Neural cell (in vitro differentiated cells): ENCODE measurements around the gene PRPF40B. TPM values are rescaled to one million over a fixed set of nuclear protein-coding genes. Genes with fewer than 3 reads are reported as not detected.

Source experiments
- H2AFZ ChIP-seq: fragments of 200-600, 300-800 bp; sonication (generic), shearing (Covaris generic); 2 replicates; pipeline ENCODE4 v1.6.0; 2014; ENCODE audit warnings: low read depth, mild to moderate bottlenecking, antibody characterized with exemption, low read length, moderate library complexity
- H3F3A ChIP-seq: fragments of 200-600 bp; shearing (Covaris generic); 2 replicates; pipeline ENCODE4 v1.6.1; 2016; ENCODE audit warnings: mild to moderate bottlenecking, moderate library complexity, mixed read lengths, antibody characterized with exemption, low read length; ENCODE audit not compliant: insufficient read depth, poor library complexity, severe bottlenecking
- H3K27ac ChIP-seq: fragments of 200-600, 300-800 bp; sonication (generic), shearing (Covaris generic); 2 replicates; pipeline ENCODE4 v1.5.1; 2014; ENCODE audit warnings: mild to moderate bottlenecking, low read length, moderate library complexity
- H3K27me3 ChIP-seq: fragments of 300-800, 200-600 bp; sonication (generic), shearing (Covaris generic); 2 replicates; pipeline ENCODE4 v1.6.0; 2014; ENCODE audit warnings: mild to moderate bottlenecking, low read depth, low read length, moderate library complexity; ENCODE audit not compliant: insufficient read depth
- H3K36me3 ChIP-seq: fragments of 300-800, 200-600 bp; sonication (generic), shearing (Covaris generic); 2 replicates; pipeline ENCODE4 v1.5.1; 2014; ENCODE audit warnings: mild to moderate bottlenecking, antibody characterized with exemption, low read length, moderate library complexity; ENCODE audit not compliant: insufficient read depth
- H3K4me2 ChIP-seq: fragments of 300-800, 200-600 bp; sonication (generic), shearing (Covaris generic); 2 replicates; pipeline ENCODE4 v1.6.0; 2014; ENCODE audit warnings: mild to moderate bottlenecking, low read length
- H3K4me3 ChIP-seq: fragments of 300-800, 200-600 bp; sonication (generic), shearing (Covaris generic); 2 replicates; pipeline ENCODE4 v1.5.1; 2014; ENCODE audit warnings: mild to moderate bottlenecking, low read length, moderate library complexity
- H3K79me2 ChIP-seq: fragments of 200-600 bp; shearing (Covaris generic); replicated peaks from 2 replicates; pipeline ENCODE4 v1.6.0; 2014; ENCODE audit warnings: mild to moderate bottlenecking, low read length, moderate library complexity; ENCODE audit not compliant: insufficient read depth
- H3K9ac ChIP-seq: fragments of 300-800, 200-600 bp; sonication (generic), shearing (Covaris generic); 2 replicates; pipeline ENCODE4 v1.6.1; 2016; ENCODE audit warnings: mild to moderate bottlenecking, low read length, mixed read lengths
- H3K9me2 ChIP-seq: fragments of 200-600 bp; shearing (Covaris generic); 2 replicates; pipeline ENCODE4 v1.6.1; 2016; ENCODE audit warnings: mild to moderate bottlenecking, low read length, mixed read lengths; ENCODE audit not compliant: insufficient read depth
- H3K9me3 ChIP-seq: fragments of 200-600, 300-800 bp; sonication (generic), shearing (Covaris generic); 2 replicates; pipeline ENCODE4 v1.6.1; 2016; ENCODE audit warnings: mild to moderate bottlenecking, mixed run types, low read length, moderate library complexity, mixed read lengths
- H4K20me1 ChIP-seq: fragments of 200-600 bp; shearing (Covaris generic); 2 replicates; pipeline ENCODE4 v1.6.1; 2016; ENCODE audit warnings: mild to moderate bottlenecking, mixed run types; ENCODE audit not compliant: insufficient read depth
- EP300 ChIP-seq: fragments of 450-650 bp; conservative IDR thresholded peaks from 2 replicates; pipeline ENCODE4 v1.6.1; 2014; ENCODE audit warnings: antibody characterized with exemption, mild to moderate bottlenecking, moderate library complexity; ENCODE audit not compliant: poor library complexity, severe bottlenecking
- EZH2 ChIP-seq: fragments of 200-600, 300-800 bp; shearing (Covaris generic), sonication (generic); IDR thresholded peaks from 2 replicates; pipeline ENCODE4 v1.6.1; 2014; ENCODE audit warnings: antibody characterized with exemption, low read length, borderline replicate concordance, mild to moderate bottlenecking; ENCODE audit not compliant: insufficient read depth, poor library complexity, severe bottlenecking
- MXI1 ChIP-seq: fragments of 450-650 bp; conservative IDR thresholded peaks from 2 replicates; pipeline ENCODE4 v1.6.1; 2014; ENCODE audit warnings: antibody characterized with exemption, mild to moderate bottlenecking; ENCODE audit not compliant: poor library complexity, severe bottlenecking
- POLR2AphosphoS5 ChIP-seq: IDR thresholded peaks from 2 replicates; pipeline ENCODE4 v1.6.1; 2012
- RAD21 ChIP-seq: fragments of 450-650 bp; conservative IDR thresholded peaks from 2 replicates; pipeline ENCODE4 v1.6.1; 2014; ENCODE audit warnings: antibody characterized with exemption, mild to moderate bottlenecking, moderate library complexity
- REST ChIP-seq: IDR thresholded peaks from 2 replicates; pipeline ENCODE4 v1.6.1; 2012; ENCODE audit warnings: borderline replicate concordance
- SMC3 ChIP-seq: fragments of 450-650 bp; conservative IDR thresholded peaks from 2 replicates; pipeline ENCODE4 v1.6.1; 2014; ENCODE audit warnings: antibody characterized with exemption, mild to moderate bottlenecking, moderate library complexity; ENCODE audit not compliant: poor library complexity
- TAF1 ChIP-seq: IDR thresholded peaks from 2 replicates; pipeline ENCODE4 v1.6.1; 2012; ENCODE audit warnings: low read depth
- polyA plus RNA-seq: library from polyadenylated mRNA; depleted of rRNA; stranded (reverse); fragments of >200 nt; gene quantifications from 2 replicates; pipeline ENCODE4 v1.2.3, GENCODE V29; 2014
- TF ChIP-seq, protein P1 (sequence below): fragments of 450-650 bp; IDR thresholded peaks from 2 replicates; pipeline ENCODE4 v1.5.1; 2014; ENCODE audit warnings: antibody characterized with exemption, mild to moderate bottlenecking, moderate library complexity; ENCODE audit not compliant: poor library complexity, severe bottlenecking

The PRPF40B gene
- polyA plus RNA-seq, 1 donor from 2014 or later = 42.0 TPM

GRCh38 chr12:49662998-49663843 lies 39.9 kb downstream of the PRPF40B start:
- H3K9ac ChIP-seq = no peak overlapping the region
- TF ChIP-seq POLR2AphosphoS5 (no peak), EZH2 (no peak), REST (no peak), EP300 (no peak), TAF1 (no peak), SMC3 (no peak), RAD21 (no peak), MXI1 (no peak)
- TF ChIP-seq, protein P1, sequence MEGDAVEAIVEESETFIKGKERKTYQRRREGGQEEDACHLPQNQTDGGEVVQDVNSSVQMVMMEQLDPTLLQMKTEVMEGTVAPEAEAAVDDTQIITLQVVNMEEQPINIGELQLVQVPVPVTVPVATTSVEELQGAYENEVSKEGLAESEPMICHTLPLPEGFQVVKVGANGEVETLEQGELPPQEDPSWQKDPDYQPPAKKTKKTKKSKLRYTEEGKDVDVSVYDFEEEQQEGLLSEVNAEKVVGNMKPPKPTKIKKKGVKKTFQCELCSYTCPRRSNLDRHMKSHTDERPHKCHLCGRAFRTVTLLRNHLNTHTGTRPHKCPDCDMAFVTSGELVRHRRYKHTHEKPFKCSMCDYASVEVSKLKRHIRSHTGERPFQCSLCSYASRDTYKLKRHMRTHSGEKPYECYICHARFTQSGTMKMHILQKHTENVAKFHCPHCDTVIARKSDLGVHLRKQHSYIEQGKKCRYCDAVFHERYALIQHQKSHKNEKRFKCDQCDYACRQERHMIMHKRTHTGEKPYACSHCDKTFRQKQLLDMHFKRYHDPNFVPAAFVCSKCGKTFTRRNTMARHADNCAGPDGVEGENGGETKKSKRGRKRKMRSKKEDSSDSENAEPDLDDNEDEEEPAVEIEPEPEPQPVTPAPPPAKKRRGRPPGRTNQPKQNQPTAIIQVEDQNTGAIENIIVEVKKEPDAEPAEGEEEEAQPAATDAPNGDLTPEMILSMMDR = no peak
- H3K27me3 ChIP-seq = no peaks in the 10 kb centered on the region
- H3K4me2 ChIP-seq = no peak overlapping the region
- no peaks in the 10 kb centered on the region for H4K20me1 ChIP-seq
- H3K27ac ChIP-seq = no peak overlapping the region
- no peaks in the 10 kb centered on the region for H3K9me2 ChIP-seq
- H3K9me3 ChIP-seq = no peaks in the 10 kb centered on the region
- no peaks in the 10 kb centered on the region for H3F3A ChIP-seq
- no peak overlapping the region for H3K4me3 ChIP-seq
- H2AFZ ChIP-seq = no peak overlapping the region
- no peaks in the 10 kb centered on the region for H3K79me2 ChIP-seq
- H3K36me3 ChIP-seq = no peaks in the 10 kb centered on the region

GRCh38 chr12:49664167-49664566 lies 40.8 kb downstream of the PRPF40B start:
- TF ChIP-seq TAF1 (no peak), MXI1 (no peak), REST (no peak), POLR2AphosphoS5 (no peak), SMC3 (no peak), EZH2 (no peak)
- TF ChIP-seq, protein P1 = no peak
- Histone ChIP-seq H2AFZ (no peak overlapping the region), H4K20me1 (no peaks in the 10 kb centered on the region), H3K27me3 (no peaks in the 10 kb centered on the region), H3K4me2 (no peak overlapping the region), H3K79me2 (no peaks in the 10 kb centered on the region), H3K9me3 (no peaks in the 10 kb centered on the region), H3K9ac (no peak overlapping the region), H3K4me3 (no peak overlapping the region), H3K36me3 (no peaks in the 10 kb centered on the region), H3F3A (no peaks in the 10 kb centered on the region), H3K9me2 (no peaks in the 10 kb centered on the region), H3K27ac (no peak overlapping the region)
